Dermis lymphatic vessel endothelial cell (primary cell): ENCODE results near the gene MTIF3. TPM values are rescaled to one million over a fixed set of nuclear protein-coding genes. Genes with fewer than 3 reads are reported as not detected.

Experiments used
- total RNA-seq: library from RNA; depleted of rRNA; stranded (reverse); fragments of >200 nt; gene quantifications from 2 replicates; pipeline ENCODE4 v1.2.1, GENCODE V29; 2014

Gene MTIF3
- 44.6 and 55.7 TPM in 2 replicates for total RNA-seq

GRCh38 chr13:27449936-27450828 lies at the start of gene MTIF3:
TSS of gene MTIF3 (minus strand) at chr13:27450564. CDS start at chr13:27440448, 10,116 bp downstream.

GRCh38 chr13:27424246-27425157 lies 25.9 kb downstream of the MTIF3 start, which contains the start of gene GTF3A:
TSS of gene GTF3A (plus strand) at chr13:27424619.

Other genes starting within 250 kb of the MTIF3 start
- gene RPL21, start 199.0 kb downstream of the MTIF3 start, total RNA-seq, result 955 and 1,106 TPM in 2 replicates
- 2.2 TPM in 2 replicates for gene RASL11A, start 179.7 kb downstream of the MTIF3 start, total RNA-seq
- 84.4 and 92.8 TPM in 2 replicates for gene GTF3A, start 25.9 kb downstream of the MTIF3 start, total RNA-seq
- gene LNX2, start 170.0 kb upstream of the MTIF3 start, total RNA-seq, result 11.5 and 13.4 TPM in 2 replicates
- gene POLR1D, start 171.3 kb upstream of the MTIF3 start, total RNA-seq, result 94.4 and 114 TPM in 2 replicates